ENCODE data around the gene PEX11G.

PEX11G gene

GRCh38 chr19:7521551-7522071, 32.8 kb upstream of the PEX11G start:
- no peak for DNase-seq

GRCh38 chr19:7520131-7521051, 31.6 kb upstream of the PEX11G start:
- DNase-seq, result no peak

- no peak for DNase-seq
Measured at GRCh38 chr19:7519361-7520130, 30.7 kb upstream of the PEX11G start.

- DNase-seq, result no peak
Measured at GRCh38 chr19:7516878-7517277, 28.0 kb upstream of the PEX11G start.

- DNase-seq, result no peak
Measured at GRCh38 chr19:7516333-7516732, 27.5 kb upstream of the PEX11G start.

- no peak for DNase-seq
Measured at GRCh38 chr19:7515645-7516151, 26.9 kb upstream of the PEX11G start, which contains the start of gene ZNF358. TSS of gene ZNF358 (plus strand) at chr19:7516103. CDS start at chr19:7519243, 3,140 bp downstream.

GRCh38 chr19:7515110-7515644, 26.3 kb upstream of the PEX11G start:
- DNase-seq, result peak; percentile 8

- no peak for DNase-seq
Measured at GRCh38 chr19:7513809-7514642, 25.2 kb upstream of the PEX11G start.

- no peak for DNase-seq
Measured at GRCh38 chr19:7512400-7512851, 23.6 kb upstream of the PEX11G start.

GRCh38 chr19:7509625-7510024, 20.8 kb upstream of the PEX11G start:
- no peak for DNase-seq

GRCh38 chr19:7507884-7508283, 19.0 kb upstream of the PEX11G start:
- DNase-seq, result no peak

- DNase-seq, result no peak
Measured at GRCh38 chr19:7506385-7507328, 17.8 kb upstream of the PEX11G start.

- DNase-seq, result no peak
Measured at GRCh38 chr19:7505682-7506384, 17.0 kb upstream of the PEX11G start.

GRCh38 chr19:7505288-7505681, 16.4 kb upstream of the PEX11G start:
- DNase-seq, result no peak

GRCh38 chr19:7504684-7505083, 15.8 kb upstream of the PEX11G start:
- DNase-seq, result no peak

GRCh38 chr19:7502552-7502951, 13.7 kb upstream of the PEX11G start:
- DNase-seq, result no peak

- peak; percentile 62 for DNase-seq
Measured at GRCh38 chr19:7500811-7501450, 12.1 kb upstream of the PEX11G start.

- no peak for DNase-seq
Measured at GRCh38 chr19:7497292-7497691, 8.5 kb upstream of the PEX11G start.

GRCh38 chr19:7494416-7495098, 5.7 kb upstream of the PEX11G start:
- DNase-seq, result no peak
